ENCODE results near the gene AHSP. TPM values are rescaled to one million over a fixed set of nuclear protein-coding genes. Genes with fewer than 3 reads are reported as not detected.
"Not testable (repeated sequence)": the region's sequence is repeated elsewhere in the genome, so short reads cannot be mapped to it uniquely, and the experiment has no call there.

AHSP gene
- total RNA-seq, 1 experiment from 2014 or later = not detected

DNA sequence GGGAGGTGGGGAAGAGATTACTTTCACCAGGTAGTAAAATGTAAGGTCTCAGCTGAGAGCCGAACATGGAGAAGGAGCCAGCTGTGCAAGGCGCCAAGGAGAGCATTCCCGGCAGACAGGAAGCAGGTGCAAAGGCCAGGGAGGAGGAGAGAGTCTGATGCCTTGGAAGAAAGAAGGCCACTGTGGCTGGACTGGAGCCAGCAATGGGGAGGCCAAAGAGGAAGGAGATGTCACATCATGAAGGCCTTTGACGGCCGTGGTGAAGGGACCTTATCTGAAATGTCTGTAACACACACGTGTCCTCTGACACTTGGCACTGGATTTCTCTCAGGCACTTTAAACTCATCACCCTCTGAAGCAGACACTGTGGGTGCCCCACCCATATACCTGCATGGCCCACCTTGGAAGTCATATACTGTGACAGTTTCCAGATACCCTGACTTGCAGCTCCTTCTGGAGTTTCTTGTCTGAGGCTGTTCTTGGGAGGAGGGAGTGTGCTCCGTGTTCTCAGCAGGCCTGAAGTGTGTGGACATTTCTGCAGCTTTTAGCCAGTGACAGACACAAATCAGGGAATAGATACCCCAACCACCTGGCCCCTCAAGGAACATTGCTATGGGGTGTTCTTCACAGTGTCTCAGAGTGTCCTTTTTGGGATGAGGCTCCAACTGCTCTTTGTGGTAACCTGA, 46.7 kb upstream of the AHSP start:
- DNase-seq (ENCODE audit: low spot score) = no peak
- CTCF ChIA-PET = no interaction called here
- Histone ChIP-seq H3K27ac (ENCODE audit: low read depth, low read length, poor library complexity, severe bottlenecking) (no peak overlapping the region), H3K9me3 (ENCODE audit: low read depth, low read length, poor library complexity, severe bottlenecking) (no peaks in the 10 kb centered on the region), H3K4me3 (ENCODE audit: low read depth, low read length, poor library complexity, severe bottlenecking) (no peak overlapping the region), H3K27me3 (replicated peaks; ENCODE audit: insufficient read depth, low read depth, low read length, poor library complexity) (peaks cover 3% of the 10 kb centered on the region), H3K4me1 (ENCODE audit: insufficient read depth, low read length, poor library complexity, severe bottlenecking) (no peaks in the 10 kb centered on the region), H3K36me3 (ENCODE audit: insufficient read depth, low read length, poor library complexity, severe bottlenecking) (no peaks in the 10 kb centered on the region)
- BruUV-seq (replicated peaks) = no TSS peak
- intact Hi-C loops (cut with micrococcal nuclease; ENCODE audit: unreplicated experiment) = no loop called here
- TF ChIP-seq, protein P1, sequence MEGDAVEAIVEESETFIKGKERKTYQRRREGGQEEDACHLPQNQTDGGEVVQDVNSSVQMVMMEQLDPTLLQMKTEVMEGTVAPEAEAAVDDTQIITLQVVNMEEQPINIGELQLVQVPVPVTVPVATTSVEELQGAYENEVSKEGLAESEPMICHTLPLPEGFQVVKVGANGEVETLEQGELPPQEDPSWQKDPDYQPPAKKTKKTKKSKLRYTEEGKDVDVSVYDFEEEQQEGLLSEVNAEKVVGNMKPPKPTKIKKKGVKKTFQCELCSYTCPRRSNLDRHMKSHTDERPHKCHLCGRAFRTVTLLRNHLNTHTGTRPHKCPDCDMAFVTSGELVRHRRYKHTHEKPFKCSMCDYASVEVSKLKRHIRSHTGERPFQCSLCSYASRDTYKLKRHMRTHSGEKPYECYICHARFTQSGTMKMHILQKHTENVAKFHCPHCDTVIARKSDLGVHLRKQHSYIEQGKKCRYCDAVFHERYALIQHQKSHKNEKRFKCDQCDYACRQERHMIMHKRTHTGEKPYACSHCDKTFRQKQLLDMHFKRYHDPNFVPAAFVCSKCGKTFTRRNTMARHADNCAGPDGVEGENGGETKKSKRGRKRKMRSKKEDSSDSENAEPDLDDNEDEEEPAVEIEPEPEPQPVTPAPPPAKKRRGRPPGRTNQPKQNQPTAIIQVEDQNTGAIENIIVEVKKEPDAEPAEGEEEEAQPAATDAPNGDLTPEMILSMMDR (conservative IDR thresholded peaks at IDR 0.05; ENCODE audit: low read depth, low read length) = no peak
- TF ChIP-seq EZH2 (IDR thresholded peaks at IDR 0.05; ENCODE audit: borderline replicate concordance, low read depth, low read length, poor library complexity, severe bottlenecking) = no peak
- POLR2A ChIA-PET (ENCODE audit: low non-redundant PET) = no interaction called here

DNA sequence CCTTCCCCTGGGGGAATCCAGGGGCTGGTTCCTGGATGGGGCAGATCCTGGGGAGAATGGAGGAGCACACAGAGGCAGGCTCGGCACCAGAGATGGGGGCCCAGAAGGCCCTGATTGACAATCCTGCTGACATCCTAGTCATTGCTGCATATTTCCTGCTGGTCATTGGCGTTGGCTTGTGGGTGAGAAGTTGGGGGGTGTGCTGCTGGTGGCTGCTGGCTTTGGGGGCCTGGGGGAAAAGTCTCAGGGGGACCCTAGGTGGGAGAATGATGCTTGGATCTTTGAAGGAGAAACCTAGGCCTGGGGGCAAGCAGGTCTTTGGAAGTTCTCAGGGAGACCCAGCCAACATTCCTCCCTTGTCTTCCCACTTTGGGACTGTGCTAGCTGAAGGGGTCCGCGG, 44.6 kb upstream of the AHSP start, which contains the start of gene SLC5A2:
Gene SLC5A2 (plus strand): TSS at position 43 of the 400 bp plus-strand sequence. CDS start 14 bp downstream, at position 57.
- intact Hi-C loops (cut with micrococcal nuclease; ENCODE audit: unreplicated experiment) = no loop called here
- BruUV-seq (replicated peaks) = no TSS peak
- no peak within 1 kb of the TSS for H3K4me3 ChIP-seq (ENCODE audit: low read depth, low read length, poor library complexity, severe bottlenecking)
- H3K4me1 ChIP-seq (ENCODE audit: insufficient read depth, low read length, poor library complexity, severe bottlenecking) = peaks cover 5% of the 10 kb centered on the region
- no peak within 1 kb of the TSS for H3K27ac ChIP-seq (ENCODE audit: low read depth, low read length, poor library complexity, severe bottlenecking)
- no peak for TF ChIP-seq EZH2 (IDR thresholded peaks at IDR 0.05; ENCODE audit: borderline replicate concordance, low read depth, low read length, poor library complexity, severe bottlenecking)
- TF ChIP-seq, protein P1 (conservative IDR thresholded peaks at IDR 0.05; ENCODE audit: low read depth, low read length) = no peak
- CTCF ChIA-PET = no interaction called here
- peaks cover 3% of the 10 kb centered on the region for H3K27me3 ChIP-seq (replicated peaks; ENCODE audit: insufficient read depth, low read depth, low read length, poor library complexity)
- H3K9me3 ChIP-seq (ENCODE audit: low read depth, low read length, poor library complexity, severe bottlenecking) = no peaks in the 10 kb centered on the region
- no peaks in the 10 kb centered on the region for H3K36me3 ChIP-seq (ENCODE audit: insufficient read depth, low read length, poor library complexity, severe bottlenecking)
- POLR2A ChIA-PET (ENCODE audit: low non-redundant PET) = no interaction called here
- no peak for DNase-seq (ENCODE audit: low spot score)

DNA sequence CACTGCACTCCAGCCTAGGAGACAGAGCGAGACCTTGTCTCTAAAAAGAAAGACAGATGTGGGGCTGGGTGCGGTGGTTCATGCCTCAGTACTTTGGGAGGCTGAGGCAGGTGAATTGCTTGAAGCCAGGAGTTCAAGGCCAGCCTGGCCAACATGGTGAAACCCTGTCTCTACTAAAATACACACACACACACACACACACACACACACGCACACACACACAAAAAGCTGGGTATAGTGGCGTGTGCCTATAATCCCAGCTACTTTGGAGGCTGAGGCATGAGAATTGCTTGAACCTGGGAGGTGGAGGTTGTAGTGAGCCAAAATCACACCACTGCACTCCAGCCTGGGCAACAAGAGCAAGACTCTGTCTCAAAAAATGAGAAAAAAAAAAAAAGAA, 43.7 kb upstream of the AHSP start:
- H3K27me3 ChIP-seq (replicated peaks; ENCODE audit: insufficient read depth, low read depth, low read length, poor library complexity); H3K4me3 ChIP-seq (ENCODE audit: low read depth, low read length, poor library complexity, severe bottlenecking); H3K9me3 ChIP-seq (ENCODE audit: low read depth, low read length, poor library complexity, severe bottlenecking); H3K27ac ChIP-seq (ENCODE audit: low read depth, low read length, poor library complexity, severe bottlenecking); POLR2A ChIA-PET (ENCODE audit: low non-redundant PET); DNase-seq (ENCODE audit: low spot score); intact Hi-C loops (cut with micrococcal nuclease; ENCODE audit: unreplicated experiment); BruUV-seq (replicated peaks); H3K36me3 ChIP-seq (ENCODE audit: insufficient read depth, low read length, poor library complexity, severe bottlenecking): not testable (repeated sequence)
- peaks cover 12% of the 10 kb centered on the region for H3K4me1 ChIP-seq (ENCODE audit: insufficient read depth, low read length, poor library complexity, severe bottlenecking)
- CTCF ChIA-PET = interaction anchor here (0.7 kb wide), 1 partner anchor 214 kb away, joined by 3 read pairs; no protein-coding TSS in a partner anchor
